HepG2 (cell line): Measurements from ENCODE around the gene FIZ1. TPM values are rescaled to one million over a fixed set of nuclear protein-coding genes. Genes with fewer than 3 reads are reported as not detected.

Experiments used
- AHR ChIP-seq: IDR thresholded peaks from 2 replicates; pipeline ENCODE4 v1.6.1; 2018; ENCODE audit warnings: missing genetic modification reagents, missing compliant biosample characterization
- CEBPG ChIP-seq: IDR thresholded peaks from 2 replicates; pipeline ENCODE4 v1.6.1; 2016
- FOXC1 ChIP-seq: sonication (generic); formaldehyde crosslinking; IDR thresholded peaks from 2 replicates; pipeline ENCODE4 v1.8.0; 2022; ENCODE audit warnings: mild to moderate bottlenecking, missing genetic modification reagents, borderline replicate concordance
- KLF6 ChIP-seq: IDR thresholded peaks from 2 replicates; pipeline ENCODE4 v1.8.0; 2016; ENCODE audit warnings: missing biosample characterization, missing genetic modification reagents
- KMT2A ChIP-seq: sonication (generic); formaldehyde crosslinking; IDR thresholded peaks from 2 replicates; pipeline ENCODE4 v1.4.0; 2020; ENCODE audit warnings: missing genetic modification reagents
- MZF1 ChIP-seq: sonication (generic); formaldehyde crosslinking; IDR thresholded peaks from 2 replicates; pipeline ENCODE4 v1.8.1; 2023; ENCODE audit warnings: mild to moderate bottlenecking, missing genetic modification reagents, borderline replicate concordance
- RFX5 ChIP-seq: IDR thresholded peaks from 2 replicates; pipeline ENCODE4 v1.6.1; 2011; ENCODE audit warnings: low read depth, low read length, improper control_type of control experiment
- SALL2 ChIP-seq: sonication (generic); formaldehyde crosslinking; IDR thresholded peaks from 2 replicates; pipeline ENCODE4 v1.8.1; 2023; ENCODE audit warnings: mild to moderate bottlenecking, missing genetic modification reagents, inconsistent platforms
- SMAD9 ChIP-seq: sonication (generic); formaldehyde crosslinking; IDR thresholded peaks from 2 replicates; pipeline ENCODE4 v1.5.1; 2020; ENCODE audit warnings: mild to moderate bottlenecking, missing genetic modification reagents
- TOPORS ChIP-seq: sonication (generic); formaldehyde crosslinking; IDR thresholded peaks from 2 replicates; pipeline ENCODE4 v1.8.0; 2023; ENCODE audit warnings: mild to moderate bottlenecking, missing genetic modification reagents
- ZBTB42 ChIP-seq: sonication (generic); formaldehyde crosslinking; IDR thresholded peaks from 2 replicates; pipeline ENCODE4 v1.5.0; 2020; ENCODE audit warnings: mild to moderate bottlenecking, missing genetic modification reagents
- ZNF260 ChIP-seq: sonication (generic); formaldehyde crosslinking; IDR thresholded peaks from 2 replicates; pipeline ENCODE4 v1.4.0; 2020; ENCODE audit warnings: missing genetic modification reagents, low read depth, mild to moderate bottlenecking, borderline replicate concordance
- ZNF34 ChIP-seq: sonication (generic); formaldehyde crosslinking; IDR thresholded peaks from 2 replicates; pipeline ENCODE4 v1.4.0; 2020; ENCODE audit warnings: mild to moderate bottlenecking, missing genetic modification reagents, borderline replicate concordance
- ZNF547 ChIP-seq: sonication (generic); formaldehyde crosslinking; IDR thresholded peaks from 2 replicates; pipeline ENCODE4 v1.5.1; 2020; ENCODE audit warnings: mild to moderate bottlenecking, missing genetic modification reagents
- ZNF550 ChIP-seq: sonication (generic); formaldehyde crosslinking; IDR thresholded peaks from 2 replicates; pipeline ENCODE4 v1.4.0; 2020; ENCODE audit warnings: mild to moderate bottlenecking, missing genetic modification reagents, borderline replicate concordance
- ZNF720 ChIP-seq: sonication (generic); formaldehyde crosslinking; IDR thresholded peaks from 2 replicates; pipeline ENCODE4 v1.4.0; 2020; ENCODE audit warnings: missing genetic modification reagents
- ZNF780A ChIP-seq: sonication (generic); formaldehyde crosslinking; IDR thresholded peaks from 2 replicates; pipeline ENCODE4 v1.8.0; 2022; ENCODE audit warnings: mild to moderate bottlenecking, missing genetic modification reagents, moderate library complexity
- ZNF841 ChIP-seq: sonication (generic); formaldehyde crosslinking; IDR thresholded peaks from 2 replicates; pipeline ENCODE4 v1.8.1; 2023; ENCODE audit warnings: missing genetic modification reagents, borderline replicate concordance
- ZSCAN20 ChIP-seq: sonication (generic); formaldehyde crosslinking; IDR thresholded peaks from 2 replicates; pipeline ENCODE4 v1.4.0; 2020; ENCODE audit warnings: missing genetic modification reagents, mild to moderate bottlenecking, borderline replicate concordance
- polyA plus RNA-seq, 8 experiments: library from polyadenylated mRNA; depleted of rRNA in 3 of 8; stranded (reverse) in 7 of 8; unstranded in 1 of 8; fragments of >200 nt; fragmentation: Illumina TruSeq in 4 of 8; extraction: Trizol in 4 of 8; gene quantifications; 2 replicates each; pipeline versions ENCODE4 v1.2.1 to v1.2.3, GENCODE V29; 2011 to 2016; ENCODE audit warnings: low read depth in 4 of 8, missing spikeins in 1 of 8, mixed read lengths in 1 of 8; ENCODE audit not compliant: insufficient read depth in 1 of 8
- total RNA-seq, 5 experiments: library from RNA; depleted of rRNA; stranded (reverse); fragments of >200 nt; fragmentation: Illumina TruSeq; extraction: Trizol; gene quantifications; 2 replicates each; pipeline ENCODE4 v1.2.3, GENCODE V29; 2016; ENCODE audit warnings: low read depth in 1 of 5
- TF ChIP-seq, protein P1 (sequence below): sonication (generic); formaldehyde crosslinking; IDR thresholded peaks from 2 replicates; pipeline ENCODE4 v1.8.0; 2022; ENCODE audit warnings: missing genetic modification reagents, mild to moderate bottlenecking, borderline replicate concordance
- TF ChIP-seq, protein P2 (sequence below): sonication (generic); formaldehyde crosslinking; IDR thresholded peaks from 2 replicates; pipeline ENCODE4 v1.4.0; 2020; ENCODE audit warnings: missing genetic modification reagents

Gene FIZ1
- total and polyA plus RNA-seq, 2 of the 13 experiments (the other 11 are each of a cell fraction or from before 2014, with no cell fraction given): 3.6 to 5.9 TPM

DNA sequence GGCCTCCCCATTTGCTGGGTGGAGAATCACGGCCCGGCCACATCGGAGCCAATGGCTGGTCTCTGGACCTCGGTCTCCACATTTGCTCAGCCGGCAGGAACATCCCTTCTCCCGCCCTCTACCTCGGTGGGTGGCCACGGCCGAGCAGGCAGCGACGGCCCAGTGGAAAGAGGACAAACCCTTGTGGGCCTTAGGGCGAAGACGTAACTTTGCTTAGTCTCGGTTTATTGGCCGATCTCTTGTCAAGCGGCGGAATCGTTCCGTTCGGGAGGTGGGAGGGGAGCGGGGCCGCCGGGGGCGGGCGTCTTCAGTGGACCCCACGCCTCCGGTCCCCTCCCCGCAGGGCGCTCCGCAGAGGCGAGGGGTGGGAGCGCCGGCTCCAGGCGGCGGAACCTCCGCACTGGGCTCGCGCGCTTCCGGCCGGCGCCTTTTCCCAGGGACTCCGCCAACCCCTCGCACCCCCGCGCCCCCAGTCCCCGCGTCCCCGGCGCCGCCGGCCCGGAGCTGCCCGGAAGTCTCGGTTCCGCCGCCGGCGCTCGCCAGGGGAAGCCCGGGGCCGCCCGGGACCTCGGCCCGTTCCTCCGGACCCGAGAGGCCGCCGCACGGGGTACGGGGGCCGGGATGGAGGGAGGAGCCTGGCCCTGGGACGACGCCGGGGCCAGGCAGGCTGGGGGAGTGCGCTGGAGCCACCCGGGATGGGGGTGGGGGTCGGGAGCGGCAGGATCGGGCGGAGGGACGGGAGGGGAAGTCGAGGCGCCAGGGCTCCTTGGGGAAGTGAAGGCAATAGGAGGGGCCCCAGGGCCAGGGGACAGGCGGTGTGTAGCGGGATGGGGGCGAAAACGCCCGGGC, 41.5 kb upstream of the FIZ1 start, which contains the start of gene ZNF580 (continued):
- TF ChIP-seq FOXC1 (CRISPR knock-in tag) (no peak), KMT2A (CRISPR knock-in tag) (no peak; the same call in 1 of the 2 replicates), SALL2 (CRISPR knock-in tag) (no peak), RFX5 (no peak), ZNF547 (CRISPR knock-in tag) (no peak), ZSCAN20 (CRISPR knock-in tag) (no peak), SMAD9 (CRISPR knock-in tag) (no peak), KLF6 (CRISPR knock-in tag) (no peak), CEBPG (CRISPR knock-in tag) (no peak), AHR (CRISPR knock-in tag) (no peak), MZF1 (no peak), ZNF841 (CRISPR knock-in tag) (no peak), ZBTB42 (CRISPR knock-in tag) (no peak), ZNF550 (CRISPR knock-in tag) (no peak), ZNF34 (CRISPR knock-in tag) (no peak), ZNF260 (CRISPR knock-in tag) (no peak), ZNF780A (CRISPR knock-in tag) (no peak), TOPORS (CRISPR knock-in tag) (no peak), ZNF720 (CRISPR knock-in tag) (no peak)
- TF ChIP-seq, protein P1, sequence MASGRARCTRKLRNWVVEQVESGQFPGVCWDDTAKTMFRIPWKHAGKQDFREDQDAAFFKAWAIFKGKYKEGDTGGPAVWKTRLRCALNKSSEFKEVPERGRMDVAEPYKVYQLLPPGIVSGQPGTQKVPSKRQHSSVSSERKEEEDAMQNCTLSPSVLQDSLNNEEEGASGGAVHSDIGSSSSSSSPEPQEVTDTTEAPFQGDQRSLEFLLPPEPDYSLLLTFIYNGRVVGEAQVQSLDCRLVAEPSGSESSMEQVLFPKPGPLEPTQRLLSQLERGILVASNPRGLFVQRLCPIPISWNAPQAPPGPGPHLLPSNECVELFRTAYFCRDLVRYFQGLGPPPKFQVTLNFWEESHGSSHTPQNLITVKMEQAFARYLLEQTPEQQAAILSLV (CRISPR knock-in tag): no peak; the same call in 1 of the 2 replicates
- TF ChIP-seq, protein P2, sequence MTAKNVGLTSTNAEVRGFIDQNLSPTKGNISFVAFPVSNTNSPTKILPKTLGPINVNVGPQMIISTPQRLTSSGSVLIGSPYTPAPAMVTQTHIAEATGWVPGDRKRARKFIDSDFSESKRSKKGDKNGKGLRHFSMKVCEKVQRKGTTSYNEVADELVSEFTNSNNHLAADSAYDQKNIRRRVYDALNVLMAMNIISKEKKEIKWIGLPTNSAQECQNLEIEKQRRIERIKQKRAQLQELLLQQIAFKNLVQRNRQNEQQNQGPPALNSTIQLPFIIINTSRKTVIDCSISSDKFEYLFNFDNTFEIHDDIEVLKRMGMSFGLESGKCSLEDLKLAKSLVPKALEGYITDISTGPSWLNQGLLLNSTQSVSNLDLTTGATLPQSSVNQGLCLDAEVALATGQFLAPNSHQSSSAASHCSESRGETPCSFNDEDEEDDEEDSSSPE: no peak
